ENCODE data around the gene TM9SF4.

TM9SF4 gene

GRCh38 chr20:32207626-32208498, 98.3 kb downstream of the TM9SF4 start, which contains the start of the genes PLAGL2 and POFUT1 (continued):
- TF ChIP-seq KLF1 (tag by site-specific recombination; IDR thresholded peaks at IDR 0.05) (0 out of 2 replicates have a peak, but pooled peaks have one; percentile 22), ZNF146 (tag by site-specific recombination; IDR thresholded peaks at IDR 0.05) (no peak), GFI1B (tag by site-specific recombination; IDR thresholded peaks at IDR 0.05) (no peak), ZNF704 (tag by site-specific recombination; IDR thresholded peaks at IDR 0.05) (no peak), ZNF10 (tag by site-specific recombination; IDR thresholded peaks at IDR 0.05) (no peak), ZNF19 (tag by site-specific recombination; IDR thresholded peaks at IDR 0.05; ENCODE audit: low read depth) (no peak), ZNF768 (tag by site-specific recombination; IDR thresholded peaks at IDR 0.05) (no peak), ZBTB49 (tag by site-specific recombination; IDR thresholded peaks at IDR 0.05; ENCODE audit: low read depth) (no peak), ZNF518A (tag by site-specific recombination; conservative IDR thresholded peaks at IDR 0.05; ENCODE audit: low read depth) (no peak), TCF7L2 (IDR thresholded peaks at IDR 0.05; ENCODE audit: borderline replicate concordance, low read depth, low read length) (no peak), ZNF280C (tag by site-specific recombination; IDR thresholded peaks at IDR 0.05) (no peak), ZNF558 (tag by site-specific recombination; IDR thresholded peaks at IDR 0.05) (no peak; the same call in 1 of the 2 replicates), ZNF549 (tag by site-specific recombination; IDR thresholded peaks at IDR 0.05) (no peak), SCRT2 (tag by site-specific recombination; IDR thresholded peaks at IDR 0.05) (no peak), ZNF266 (tag by site-specific recombination; IDR thresholded peaks at IDR 0.05; ENCODE audit: low read depth) (no peak), YY2 (tag by site-specific recombination; IDR thresholded peaks at IDR 0.05) (no peak), ZNF658 (tag by site-specific recombination; IDR thresholded peaks at IDR 0.05) (no peak), ZNF26 (tag by site-specific recombination; IDR thresholded peaks at IDR 0.05) (no peak), ZNF24 (tag by site-specific recombination; IDR thresholded peaks at IDR 0.05) (0 out of 2 replicates have a peak, but pooled peaks have one; percentile 39), ZIC2 (tag by site-specific recombination; IDR thresholded peaks at IDR 0.05) (no peak), ZNF341 (tag by site-specific recombination; IDR thresholded peaks at IDR 0.05; ENCODE audit: low read depth) (no peak), ZNF555 (tag by site-specific recombination; conservative IDR thresholded peaks at IDR 0.05) (no peak), ZNF707 (tag by site-specific recombination; IDR thresholded peaks at IDR 0.05) (no peak), KLF16 (tag by site-specific recombination; IDR thresholded peaks at IDR 0.05) (no peak), ZBTB26 (tag by site-specific recombination; optimal IDR thresholded peaks at IDR 0.05) (peak; percentile 67), SETDB1 (IDR thresholded peaks at IDR 0.05; ENCODE audit: insufficient read length, low read length) (no peak)
